ENCODE results near the gene CYP2F1. TPM values are rescaled to one million over a fixed set of nuclear protein-coding genes. Genes with fewer than 3 reads are reported as not detected.
"Not testable (repeated sequence)": the region's sequence is repeated elsewhere in the genome, so short reads cannot be mapped to it uniquely, and the experiment has no call there.

The CYP2F1 gene
- total and polyA plus RNA-seq, 2 experiments from 2014 or later: 1.1 TPM; not detected in 1

- not testable (repeated sequence) for ATAC-seq; H3K36me3 Mint-ChIP-seq (ENCODE audit: low read depth); H3K27me3 Mint-ChIP-seq (ENCODE audit: insufficient read depth, low read depth, poor library complexity); H3K4me1 ChIP-seq (ENCODE audit: insufficient read depth); H3K27me3 ChIP-seq (ENCODE audit: insufficient read depth); H2AFZ ChIP-seq; H3K4me3 Mint-ChIP-seq; H3K4me1 Mint-ChIP-seq; H3K36me3 ChIP-seq (ENCODE audit: insufficient read depth); H3K9me3 Mint-ChIP-seq; H3K9me2 ChIP-seq (ENCODE audit: insufficient read depth); H3K4me3 ChIP-seq; H3K27ac Mint-ChIP-seq; H3F3A ChIP-seq (replicated peaks; ENCODE audit: low read depth); DNase-seq (ENCODE audit: low spot score); H4K20me1 ChIP-seq (replicated peaks; ENCODE audit: insufficient read depth); H3K27ac ChIP-seq (ENCODE audit: low read depth); H3K4me2 ChIP-seq; H3K79me2 ChIP-seq (replicated peaks; ENCODE audit: insufficient read depth)
Measured at GRCh38 chr19:41150986-41151385, 36.8 kb downstream of the CYP2F1 start.

- H3K27me3 Mint-ChIP-seq (ENCODE audit: insufficient read depth, low read depth, poor library complexity): no peaks in the 10 kb centered on the region
- H3K4me3 ChIP-seq: no peak overlapping the region
- H3K4me1 Mint-ChIP-seq: peaks cover 2% of the 10 kb centered on the region; the same call in 2 of the 3 replicates
- no peaks in the 10 kb centered on the region for H3K9me2 ChIP-seq (ENCODE audit: insufficient read depth)
- no peaks in the 10 kb centered on the region for H3K36me3 ChIP-seq (ENCODE audit: insufficient read depth)
- TF ChIP-seq EZH2phosphoT487 (IDR thresholded peaks at IDR 0.05; ENCODE audit: unreplicated experiment): no peak
- H3K4me3 Mint-ChIP-seq: no peak overlapping the region
- no peak overlapping the region for H3K27ac ChIP-seq (ENCODE audit: low read depth)
- no peak overlapping the region for H3K27ac Mint-ChIP-seq
- peaks cover 15% of the 10 kb centered on the region; the same call in 2 of the 3 replicates for H3K9me3 Mint-ChIP-seq
- no peak overlapping the region for H2AFZ ChIP-seq
- no peak for ATAC-seq
- H3F3A ChIP-seq (replicated peaks; ENCODE audit: low read depth): no peaks in the 10 kb centered on the region
- peaks cover 18% of the 10 kb centered on the region; the same call in 2 of the 3 replicates for H3K36me3 Mint-ChIP-seq (ENCODE audit: low read depth)
- H3K79me2 ChIP-seq (replicated peaks; ENCODE audit: insufficient read depth): no peaks in the 10 kb centered on the region
- no peak overlapping the region for H3K4me2 ChIP-seq
- H3K4me1 ChIP-seq (ENCODE audit: insufficient read depth): no peaks in the 10 kb centered on the region
- no peaks in the 10 kb centered on the region for H4K20me1 ChIP-seq (replicated peaks; ENCODE audit: insufficient read depth)
- no peak for DNase-seq (ENCODE audit: low spot score)
- no peaks in the 10 kb centered on the region for H3K27me3 ChIP-seq (ENCODE audit: insufficient read depth)
Measured at GRCh38 chr19:41154060-41154459, 39.8 kb downstream of the CYP2F1 start.

- Histone ChIP-seq H3K4me1 (ENCODE audit: insufficient read depth) (no peaks in the 10 kb centered on the region), H3K27ac (ENCODE audit: low read depth) (no peak overlapping the region), H2AFZ (no peak overlapping the region), H3K79me2 (replicated peaks; ENCODE audit: insufficient read depth) (no peaks in the 10 kb centered on the region), H3K4me2 (no peak overlapping the region), H3K36me3 (ENCODE audit: insufficient read depth) (no peaks in the 10 kb centered on the region), H4K20me1 (replicated peaks; ENCODE audit: insufficient read depth) (no peaks in the 10 kb centered on the region), H3K27me3 (ENCODE audit: insufficient read depth) (no peaks in the 10 kb centered on the region), H3F3A (replicated peaks; ENCODE audit: low read depth) (no peaks in the 10 kb centered on the region), H3K9me2 (ENCODE audit: insufficient read depth) (no peaks in the 10 kb centered on the region), H3K4me3 (no peak overlapping the region)
- Mint-ChIP-seq H3K27me3 (ENCODE audit: insufficient read depth, low read depth, poor library complexity) (no peaks in the 10 kb centered on the region), H3K4me1 (peaks cover 3% of the 10 kb centered on the region; the same call in 2 of the 3 replicates), H3K36me3 (ENCODE audit: low read depth) (peaks cover 18% of the 10 kb centered on the region; the same call in 2 of the 3 replicates), H3K4me3 (no peak overlapping the region), H3K27ac (no peak overlapping the region), H3K9me3 (peaks cover 15% of the 10 kb centered on the region; the same call in 2 of the 3 replicates)
- ATAC-seq (no peak), DNase-seq (ENCODE audit: low spot score) (no peak)
- no peak for TF ChIP-seq STAT1 (IDR thresholded peaks at IDR 0.05; ENCODE audit: unreplicated experiment)
- TF ChIP-seq CREB1 (CRISPR knock-in tag; IDR thresholded peaks at IDR 0.05; ENCODE audit: low read depth): no peak
- TF ChIP-seq JUNB (IDR thresholded peaks at IDR 0.05; ENCODE audit: unreplicated experiment): no peak
- TF ChIP-seq NANOG (IDR thresholded peaks at IDR 0.05; ENCODE audit: borderline replicate concordance): no peak
- TF ChIP-seq, protein P1, sequence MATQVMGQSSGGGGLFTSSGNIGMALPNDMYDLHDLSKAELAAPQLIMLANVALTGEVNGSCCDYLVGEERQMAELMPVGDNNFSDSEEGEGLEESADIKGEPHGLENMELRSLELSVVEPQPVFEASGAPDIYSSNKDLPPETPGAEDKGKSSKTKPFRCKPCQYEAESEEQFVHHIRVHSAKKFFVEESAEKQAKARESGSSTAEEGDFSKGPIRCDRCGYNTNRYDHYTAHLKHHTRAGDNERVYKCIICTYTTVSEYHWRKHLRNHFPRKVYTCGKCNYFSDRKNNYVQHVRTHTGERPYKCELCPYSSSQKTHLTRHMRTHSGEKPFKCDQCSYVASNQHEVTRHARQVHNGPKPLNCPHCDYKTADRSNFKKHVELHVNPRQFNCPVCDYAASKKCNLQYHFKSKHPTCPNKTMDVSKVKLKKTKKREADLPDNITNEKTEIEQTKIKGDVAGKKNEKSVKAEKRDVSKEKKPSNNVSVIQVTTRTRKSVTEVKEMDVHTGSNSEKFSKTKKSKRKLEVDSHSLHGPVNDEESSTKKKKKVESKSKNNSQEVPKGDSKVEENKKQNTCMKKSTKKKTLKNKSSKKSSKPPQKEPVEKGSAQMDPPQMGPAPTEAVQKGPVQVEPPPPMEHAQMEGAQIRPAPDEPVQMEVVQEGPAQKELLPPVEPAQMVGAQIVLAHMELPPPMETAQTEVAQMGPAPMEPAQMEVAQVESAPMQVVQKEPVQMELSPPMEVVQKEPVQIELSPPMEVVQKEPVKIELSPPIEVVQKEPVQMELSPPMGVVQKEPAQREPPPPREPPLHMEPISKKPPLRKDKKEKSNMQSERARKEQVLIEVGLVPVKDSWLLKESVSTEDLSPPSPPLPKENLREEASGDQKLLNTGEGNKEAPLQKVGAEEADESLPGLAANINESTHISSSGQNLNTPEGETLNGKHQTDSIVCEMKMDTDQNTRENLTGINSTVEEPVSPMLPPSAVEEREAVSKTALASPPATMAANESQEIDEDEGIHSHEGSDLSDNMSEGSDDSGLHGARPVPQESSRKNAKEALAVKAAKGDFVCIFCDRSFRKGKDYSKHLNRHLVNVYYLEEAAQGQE (IDR thresholded peaks at IDR 0.05; ENCODE audit: unreplicated experiment): no peak
- TF ChIP-seq ZNF114 (CRISPR knock-in tag; IDR thresholded peaks at IDR 0.05): no peak
- TF ChIP-seq ZNF462 (CRISPR knock-in tag; IDR thresholded peaks at IDR 0.05): no peak
- TF ChIP-seq POLR2AphosphoS5 (IDR thresholded peaks at IDR 0.05; ENCODE audit: low read depth): no peak
Measured at GRCh38 chr19:41156207-41156606, 42.0 kb downstream of the CYP2F1 start.

Data from GM23338 (cell line).